Measurements from ENCODE around the gene DIAPH3. TPM values are rescaled to one million over a fixed set of nuclear protein-coding genes. Genes with fewer than 3 reads are reported as not detected.

Gene DIAPH3
- polyA plus RNA-seq, 3 donors = 0.04 to 0.09 TPM; not detected in 1

DNA sequence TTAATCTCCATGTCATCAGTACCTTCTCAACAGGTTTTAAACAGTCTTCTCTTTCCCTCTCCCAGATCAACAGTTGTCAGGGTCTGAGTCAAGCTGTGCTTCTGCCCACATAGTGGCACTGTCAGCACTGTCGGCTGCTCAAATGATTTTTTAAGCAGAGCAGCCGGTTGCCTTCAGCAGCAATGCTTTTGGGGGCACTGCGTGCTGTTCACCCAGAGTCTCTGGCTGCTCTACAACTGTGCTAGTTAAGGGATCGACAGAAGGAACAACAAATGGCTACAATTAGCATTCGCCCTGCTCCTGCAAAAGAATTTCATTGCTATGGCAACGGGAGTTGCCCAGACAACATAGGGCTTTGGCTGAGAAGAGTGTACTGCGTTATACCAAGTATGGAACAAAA, 412.9 kb downstream of the DIAPH3 start:
- no peak overlapping the region for H3K4me2 ChIP-seq (replicated peaks; ENCODE audit: extremely low read depth, low read length, poor library complexity, severe bottlenecking)
- intact Hi-C loops (cut with micrococcal nuclease) = no loop called here
- H3K4me3 ChIP-seq (replicated peaks in 1 of 3; ENCODE audit: low read depth in 2 of 3, low read length in 3 of 3) = no peak overlapping the region
- Mint-ChIP-seq H3K36me3 (no peaks in the 10 kb centered on the region), H3K4me1 (no peaks in the 10 kb centered on the region), H3K27me3 (ENCODE audit: low read depth in 3 of 3) (no peaks in the 10 kb centered on the region), H3K27ac (no peak overlapping the region), H3K4me3 (no peak overlapping the region), H3K9me3 (no peaks in the 10 kb centered on the region)
- TF ChIP-seq, protein P1, sequence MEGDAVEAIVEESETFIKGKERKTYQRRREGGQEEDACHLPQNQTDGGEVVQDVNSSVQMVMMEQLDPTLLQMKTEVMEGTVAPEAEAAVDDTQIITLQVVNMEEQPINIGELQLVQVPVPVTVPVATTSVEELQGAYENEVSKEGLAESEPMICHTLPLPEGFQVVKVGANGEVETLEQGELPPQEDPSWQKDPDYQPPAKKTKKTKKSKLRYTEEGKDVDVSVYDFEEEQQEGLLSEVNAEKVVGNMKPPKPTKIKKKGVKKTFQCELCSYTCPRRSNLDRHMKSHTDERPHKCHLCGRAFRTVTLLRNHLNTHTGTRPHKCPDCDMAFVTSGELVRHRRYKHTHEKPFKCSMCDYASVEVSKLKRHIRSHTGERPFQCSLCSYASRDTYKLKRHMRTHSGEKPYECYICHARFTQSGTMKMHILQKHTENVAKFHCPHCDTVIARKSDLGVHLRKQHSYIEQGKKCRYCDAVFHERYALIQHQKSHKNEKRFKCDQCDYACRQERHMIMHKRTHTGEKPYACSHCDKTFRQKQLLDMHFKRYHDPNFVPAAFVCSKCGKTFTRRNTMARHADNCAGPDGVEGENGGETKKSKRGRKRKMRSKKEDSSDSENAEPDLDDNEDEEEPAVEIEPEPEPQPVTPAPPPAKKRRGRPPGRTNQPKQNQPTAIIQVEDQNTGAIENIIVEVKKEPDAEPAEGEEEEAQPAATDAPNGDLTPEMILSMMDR (IDR thresholded peaks at IDR 0.05) = no peak
- H3K27me3 ChIP-seq (ENCODE audit: control insufficient read depth in 2 of 2, insufficient read depth in 2 of 2, low read length in 2 of 2) = no peaks in the 10 kb centered on the region
- H3K9ac ChIP-seq (ENCODE audit: insufficient read depth, low read length, poor library complexity, severe bottlenecking) = no peak overlapping the region
- no peaks in the 10 kb centered on the region for H3K79me2 ChIP-seq (ENCODE audit: insufficient read depth, low read length)
- 91% methylated on average over 6 of the region's 7 CpGs for WGBS (ENCODE audit: insufficient coverage)
- H2AFZ ChIP-seq (ENCODE audit: insufficient read depth, low read depth, low read length, poor library complexity, severe bottlenecking) = no peak overlapping the region
- no peaks in the 10 kb centered on the region for H3K4me1 ChIP-seq (ENCODE audit: control insufficient read depth in 1 of 2, insufficient read depth in 2 of 2, low read length in 2 of 2)
- DNase-seq = no peak
- H4K20me1 ChIP-seq (ENCODE audit: insufficient read depth, low read length) = no peaks in the 10 kb centered on the region
- H3K9me3 ChIP-seq (replicated peaks in 1 of 2; ENCODE audit: control insufficient read depth in 1 of 2, insufficient read depth in 1 of 2, low read length in 2 of 2) = no peaks in the 10 kb centered on the region
- no peak overlapping the region for H3K27ac ChIP-seq (ENCODE audit: low read depth in 1 of 2, low read length in 2 of 2)
- H3K36me3 ChIP-seq (replicated peaks in 1 of 2; ENCODE audit: control insufficient read depth in 1 of 2, insufficient read depth in 2 of 2, low read length in 2 of 2) = no peaks in the 10 kb centered on the region

DNA sequence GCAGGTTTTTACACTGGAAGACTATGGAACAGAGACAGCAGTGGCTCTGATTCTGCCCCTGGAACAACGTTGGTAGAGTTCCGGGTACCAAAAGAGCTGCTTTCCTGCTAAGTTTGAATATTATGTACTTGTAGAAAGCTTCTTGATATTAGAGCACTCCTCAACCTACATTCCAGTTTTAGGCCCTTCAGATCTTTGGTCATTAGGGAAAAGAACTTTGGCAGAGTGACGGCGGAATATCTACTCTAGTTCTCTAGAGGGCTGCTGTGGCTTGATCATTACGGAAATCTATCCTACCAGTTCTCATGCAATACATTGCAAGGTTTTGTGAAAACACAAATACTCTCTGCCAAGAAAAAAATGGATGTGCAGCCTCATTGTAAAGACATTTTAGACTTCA, 415.7 kb downstream of the DIAPH3 start:
- Histone ChIP-seq H3K27me3 (ENCODE audit: control insufficient read depth in 2 of 2, insufficient read depth in 2 of 2, low read length in 2 of 2) (no peaks in the 10 kb centered on the region), H3K36me3 (replicated peaks in 1 of 2; ENCODE audit: control insufficient read depth in 1 of 2, insufficient read depth in 2 of 2, low read length in 2 of 2) (no peaks in the 10 kb centered on the region), H3K27ac (ENCODE audit: low read depth in 1 of 2, low read length in 2 of 2) (no peak overlapping the region), H4K20me1 (ENCODE audit: insufficient read depth, low read length) (no peaks in the 10 kb centered on the region), H3K79me2 (ENCODE audit: insufficient read depth, low read length) (no peaks in the 10 kb centered on the region), H3K4me3 (replicated peaks in 1 of 3; ENCODE audit: low read depth in 2 of 3, low read length in 3 of 3) (no peak overlapping the region), H3K9ac (ENCODE audit: insufficient read depth, low read length, poor library complexity, severe bottlenecking) (no peak overlapping the region), H3K9me3 (replicated peaks in 1 of 2; ENCODE audit: control insufficient read depth in 1 of 2, insufficient read depth in 1 of 2, low read length in 2 of 2) (no peaks in the 10 kb centered on the region), H3K4me1 (ENCODE audit: control insufficient read depth in 1 of 2, insufficient read depth in 2 of 2, low read length in 2 of 2) (no peaks in the 10 kb centered on the region), H2AFZ (ENCODE audit: insufficient read depth, low read depth, low read length, poor library complexity, severe bottlenecking) (no peak overlapping the region), H3K4me2 (replicated peaks; ENCODE audit: extremely low read depth, low read length, poor library complexity, severe bottlenecking) (no peak overlapping the region)
- no peaks in the 10 kb centered on the region for H3K36me3 Mint-ChIP-seq
- no peak overlapping the region for H3K27ac Mint-ChIP-seq
- H3K9me3 Mint-ChIP-seq = peaks cover 0 to 2% (median 0%) of the 10 kb centered on the region in 7 donors
- no CpG with 5 or more reads among the region's 5 CpGs for WGBS (ENCODE audit: insufficient coverage)
- no peaks in the 10 kb centered on the region for H3K4me1 Mint-ChIP-seq
- no peak for DNase-seq
- no peak overlapping the region for H3K4me3 Mint-ChIP-seq
- no peaks in the 10 kb centered on the region for H3K27me3 Mint-ChIP-seq (ENCODE audit: low read depth in 3 of 3)
- intact Hi-C loops (cut with micrococcal nuclease) = no loop called here
- TF ChIP-seq, protein P1 (IDR thresholded peaks at IDR 0.05) = no peak

All from CD14-positive monocyte (primary cell).